B cell (primary cell): ENCODE data around the gene DLST. TPM values are rescaled to one million over a fixed set of nuclear protein-coding genes. Genes with fewer than 3 reads are reported as not detected.

Experiments used
- ATAC-seq: fragments of 200-7000 bp; cut with Tn5 transposase; one replicate; pipeline ENCODE4 v1.10.0; 2021; ENCODE audit warnings: low read depth, mild to moderate bottlenecking, moderate number of reproducible peaks, moderate library complexity
- CTCF ChIA-PET: fragments of 350-600 bp; sonication (Branson Sonifier 250); formaldehyde crosslinking; loops from one replicate; lab custom pipeline; 2021; ENCODE audit warnings: antibody characterized with exemption, inconsistent platforms; lab: Charles Lee
- POLR2A ChIA-PET: fragments of 350-600 bp; sonication (Branson Sonifier 250); formaldehyde crosslinking; loops from one replicate; lab custom pipeline; 2021; ENCODE audit warnings: antibody characterized with exemption; lab: Charles Lee
- DNase-seq: peaks from one replicate; pipeline ENCODE4 v3.0.0; 2013
- H2AFZ ChIP-seq: 2 replicates; pipeline ENCODE4 v1.6.1; 2012; ENCODE audit warnings: mild to moderate bottlenecking, low read depth, low read length; ENCODE audit not compliant: insufficient read depth, poor library complexity, severe bottlenecking
- H3K27ac ChIP-seq, 2 donors: 1 replicate in 1 of 2; 2 replicates in 1 of 2; pipeline ENCODE4 v1.5.1; 2012 to 2013; ENCODE audit warnings: low read length in 2 of 2, mild to moderate bottlenecking in 2 of 2, moderate library complexity in 1 of 2
- H3K27me3 ChIP-seq, 4 experiments: fragments of 200-600 bp in 1 of 4; sonication (generic) in 1 of 4; replicated peaks in 1 of 4; 1 replicate in 2 of 4; 2 replicates in 2 of 4; pipeline versions ENCODE4 v1.6.1 to v1.7.0; 2013 to 2016; ENCODE audit warnings: low read length in 3 of 4, mild to moderate bottlenecking in 2 of 4, mixed read lengths in 1 of 4, moderate library complexity in 1 of 4; ENCODE audit not compliant: insufficient read depth in 4 of 4, control insufficient read depth in 3 of 4; ENCODE audit errors: control extremely low read depth in 1 of 4
- H3K36me3 ChIP-seq, 2 experiments: replicated peaks in 1 of 2; 1 replicate in 1 of 2; 2 replicates in 1 of 2; pipeline versions ENCODE4 v1.6.1 to v1.7.1; 2013; ENCODE audit warnings: low read length in 1 of 2; ENCODE audit not compliant: insufficient read depth in 2 of 2, control insufficient read depth in 1 of 2; ENCODE audit errors: control extremely low read depth in 1 of 2, extremely low read depth in 1 of 2
- H3K4me1 ChIP-seq, 2 donors: fragments of 200-600 bp in 1 of 2; sonication (generic) in 1 of 2; 1 replicate in 1 of 2; 2 replicates in 1 of 2; pipeline versions ENCODE4 v1.5.1 to v1.6.1; 2013 to 2017; ENCODE audit warnings: low read length in 2 of 2; ENCODE audit not compliant: control insufficient read depth in 2 of 2, insufficient read depth in 2 of 2
- H3K4me2 ChIP-seq: replicated peaks from 2 replicates; pipeline ENCODE3; 2012; ENCODE audit warnings: mild to moderate bottlenecking, low read depth, low read length; ENCODE audit not compliant: poor library complexity, severe bottlenecking
- H3K4me3 ChIP-seq, 5 experiments: fragments of 200-600 bp in 1 of 5; sonication (generic) in 1 of 5; 1 replicate in 3 of 5; 2 replicates in 2 of 5; pipeline versions ENCODE4 v1.5.1 to v1.7.0; 2011 to 2016; ENCODE audit warnings: low read length in 4 of 5, mild to moderate bottlenecking in 4 of 5, low read depth in 2 of 5, control low read depth in 1 of 5, moderate library complexity in 1 of 5; ENCODE audit not compliant: insufficient read depth in 1 of 5; ENCODE audit errors: control extremely low read depth in 1 of 5, extremely low read depth in 1 of 5
- H3K79me2 ChIP-seq: fragments of 200-600 bp; sonication (generic); one replicate; pipeline ENCODE4 v1.6.0; 2016; ENCODE audit warnings: low read length; ENCODE audit not compliant: control insufficient read depth, insufficient read depth
- H3K9ac ChIP-seq: fragments of 200-600 bp; sonication (generic); 2 replicates; pipeline ENCODE4 v1.6.1; 2017; ENCODE audit warnings: mild to moderate bottlenecking, low read length, moderate library complexity
- H3K9me3 ChIP-seq, 3 donors: one replicate each; pipeline versions ENCODE4 v1.6.1 to v1.7.1; 2013; ENCODE audit warnings: low read length in 2 of 3; ENCODE audit not compliant: control insufficient read depth in 2 of 3, insufficient read depth in 1 of 3; ENCODE audit errors: control extremely low read depth in 1 of 3
- H4K20me1 ChIP-seq: 2 replicates; pipeline ENCODE4 v1.6.0; 2012; ENCODE audit warnings: mild to moderate bottlenecking, low read length; ENCODE audit not compliant: insufficient read depth, control insufficient read depth, poor library complexity, severe bottlenecking
- H3K27ac Mint-ChIP-seq: one replicate; pipeline ENCODE4 v1.8.0; 2021; ENCODE audit warnings: mixed read lengths
- H3K27me3 Mint-ChIP-seq: one replicate; pipeline ENCODE4 v1.8.0; 2021; ENCODE audit warnings: mixed read lengths
- H3K4me1 Mint-ChIP-seq: one replicate; pipeline ENCODE4 v1.8.0; 2021; ENCODE audit warnings: mixed read lengths
- H3K4me3 Mint-ChIP-seq: one replicate; pipeline ENCODE4 v1.8.0; 2021; ENCODE audit warnings: mixed read lengths
- H3K9me3 Mint-ChIP-seq: one replicate; pipeline ENCODE4 v1.8.0; 2022; ENCODE audit warnings: mixed read lengths; ENCODE audit not compliant: insufficient read depth
- EZH2 ChIP-seq: IDR thresholded peaks from 2 replicates; pipeline ENCODE4 v1.6.1; 2012; ENCODE audit warnings: borderline replicate concordance, low read depth, mild to moderate bottlenecking, moderate library complexity, low read length; ENCODE audit not compliant: insufficient read depth, poor library complexity, severe bottlenecking
- WGBS: methylation state at CpG from one replicate; pipeline ENCODE4 v1.1.5; 2013; ENCODE audit warnings: missing lambda C conversion rate; ENCODE audit not compliant: insufficient coverage; 5-methylcytosine and 5-hydroxymethylcytosine counted together
- intact Hi-C: fragments of 100-400 bp; cut with micrococcal nuclease; formaldehyde crosslinking; loops from one replicate; pipeline ENCODE4 v1.10.0; 2022
- polyA plus RNA-seq: library from polyadenylated mRNA; depleted of rRNA; stranded (reverse); fragments of >200 nt; gene quantifications from 2 replicates; pipeline ENCODE4 v1.2.3, GENCODE V29; 2012
- total RNA-seq, 2 donors: library from RNA; stranded (reverse); fragments of 120-200 nt in 1 of 2; gene quantifications; 1 replicate in 1 of 2; 2 replicates in 1 of 2; pipeline versions ENCODE4 v1.2.3 to v1.2.4, GENCODE V29; 2013 to 2022
- TF ChIP-seq, protein P1 (sequence below): fragments of 200-600 bp; IDR thresholded peaks from one replicate; pipeline ENCODE4 v1.8.0; 2022; ENCODE audit warnings: antibody characterized with exemption, mild to moderate bottlenecking

DLST gene
- total and polyA plus RNA-seq, 2 donors (not counting 1 experiment from before 2014, with no cell fraction given): 73.1 to 89.5 TPM

- CTCF ChIA-PET: interaction anchor here (0.7 to 25.3 kb wide), 3 partner anchors 17 to 23 kb away, joined by 3 to 926 read pairs (median 5); partner anchors contain the start of genes DLST and PROX2
- POLR2A ChIA-PET: no interaction called here
- H3K4me3 Mint-ChIP-seq: no peak overlapping the region
- no peaks in the 10 kb centered on the region for H3K9me3 Mint-ChIP-seq
- H3K4me1 Mint-ChIP-seq: peaks cover 50% of the 10 kb centered on the region
- Histone ChIP-seq H3K4me2 (no peak overlapping the region), H3K4me1 (peaks cover 26 to 29% of the 10 kb centered on the region in 2 donors), H4K20me1 (peaks cover 38% of the 10 kb centered on the region), H3K9ac (no peak overlapping the region), H3K4me3 (no peak overlapping the region), H2AFZ (no peak overlapping the region), H3K27ac (no peak overlapping the region), H3K79me2 (peaks cover 45% of the 10 kb centered on the region), H3K27me3 (no peaks in the 10 kb centered on the region), H3K9me3 (no peaks in the 10 kb centered on the region), H3K36me3 (peaks cover 18 to 63% of the 10 kb centered on the region in 2 experiments)
- no peak for ATAC-seq
- no peak for DNase-seq
- TF ChIP-seq, protein P1, sequence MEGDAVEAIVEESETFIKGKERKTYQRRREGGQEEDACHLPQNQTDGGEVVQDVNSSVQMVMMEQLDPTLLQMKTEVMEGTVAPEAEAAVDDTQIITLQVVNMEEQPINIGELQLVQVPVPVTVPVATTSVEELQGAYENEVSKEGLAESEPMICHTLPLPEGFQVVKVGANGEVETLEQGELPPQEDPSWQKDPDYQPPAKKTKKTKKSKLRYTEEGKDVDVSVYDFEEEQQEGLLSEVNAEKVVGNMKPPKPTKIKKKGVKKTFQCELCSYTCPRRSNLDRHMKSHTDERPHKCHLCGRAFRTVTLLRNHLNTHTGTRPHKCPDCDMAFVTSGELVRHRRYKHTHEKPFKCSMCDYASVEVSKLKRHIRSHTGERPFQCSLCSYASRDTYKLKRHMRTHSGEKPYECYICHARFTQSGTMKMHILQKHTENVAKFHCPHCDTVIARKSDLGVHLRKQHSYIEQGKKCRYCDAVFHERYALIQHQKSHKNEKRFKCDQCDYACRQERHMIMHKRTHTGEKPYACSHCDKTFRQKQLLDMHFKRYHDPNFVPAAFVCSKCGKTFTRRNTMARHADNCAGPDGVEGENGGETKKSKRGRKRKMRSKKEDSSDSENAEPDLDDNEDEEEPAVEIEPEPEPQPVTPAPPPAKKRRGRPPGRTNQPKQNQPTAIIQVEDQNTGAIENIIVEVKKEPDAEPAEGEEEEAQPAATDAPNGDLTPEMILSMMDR: no peak
- no peak for TF ChIP-seq EZH2
- H3K27ac Mint-ChIP-seq: no peak overlapping the region
- 80% methylated on average over 5 of the region's 12 CpGs for WGBS
- intact Hi-C loops: no loop called here
- H3K27me3 Mint-ChIP-seq: no peaks in the 10 kb centered on the region
These were observed 6.7 kb downstream of the DLST start for GRCh38 chr14:74888164-74889158.
